ENCODE results near the gene ERAP2.
"Not testable (repeated sequence)": the region's sequence is repeated elsewhere in the genome, so short reads cannot be mapped to it uniquely, and the experiment has no call there.

The ERAP2 gene

DNA sequence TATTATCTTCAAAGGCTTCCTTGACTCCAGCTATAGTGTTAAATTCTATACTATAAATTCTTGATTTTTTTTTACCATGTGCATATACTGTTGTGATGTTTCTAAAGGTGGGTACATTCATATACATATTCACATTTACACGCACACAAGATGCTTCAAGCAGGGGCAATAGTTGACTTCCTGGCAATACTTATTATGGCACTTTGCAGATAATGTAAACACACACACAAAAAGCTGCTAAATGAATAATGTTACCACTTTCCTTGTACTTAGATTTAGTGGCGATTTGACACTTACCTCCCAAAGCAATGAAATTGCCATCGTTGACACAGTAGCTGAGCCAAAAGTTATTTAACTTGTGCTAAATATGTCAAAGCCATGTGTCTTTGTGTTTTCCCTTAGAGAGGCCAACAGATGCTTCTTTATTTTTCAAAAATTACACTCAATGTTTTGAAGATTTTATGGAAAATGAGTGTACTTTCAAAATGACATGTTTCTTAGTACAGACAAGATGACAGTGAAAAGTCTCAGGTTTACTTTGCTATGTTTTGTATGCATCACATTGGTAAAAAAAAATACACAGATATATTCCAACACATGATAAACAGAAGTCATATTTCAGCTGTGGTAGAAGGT, 12.2 kb upstream of the ERAP2 start:
- no peak for DNase-seq (ENCODE audit: low read depth)

DNA sequence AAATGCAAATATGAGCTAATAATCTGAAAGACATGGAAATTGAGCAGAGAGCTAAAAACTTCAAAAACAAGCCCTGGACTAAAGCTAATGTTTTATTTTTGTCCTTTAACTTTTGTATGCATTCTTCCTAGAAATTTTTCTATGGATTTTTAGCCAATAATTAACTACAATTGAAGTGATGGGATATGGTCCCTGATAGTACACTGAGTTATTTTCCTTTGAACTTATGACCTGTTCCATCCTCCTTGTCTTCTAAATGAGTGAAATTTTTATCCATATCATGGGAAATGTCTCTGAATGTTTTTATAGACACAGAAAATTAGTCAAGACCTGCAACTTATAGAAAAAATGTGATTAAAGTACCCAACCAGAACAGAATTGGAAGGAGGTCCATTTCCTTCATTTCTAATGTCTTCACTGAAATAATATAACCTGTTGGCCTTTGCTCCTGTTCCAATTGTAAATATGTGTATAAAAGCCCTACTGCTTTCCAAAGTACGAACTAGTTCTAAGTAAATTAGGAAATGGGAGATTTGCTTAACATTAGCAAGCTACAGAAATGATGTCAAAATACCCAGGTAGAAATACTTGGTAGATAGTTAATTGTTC, 11.3 kb upstream of the ERAP2 start:
- no peak for DNase-seq (ENCODE audit: low read depth)

DNA sequence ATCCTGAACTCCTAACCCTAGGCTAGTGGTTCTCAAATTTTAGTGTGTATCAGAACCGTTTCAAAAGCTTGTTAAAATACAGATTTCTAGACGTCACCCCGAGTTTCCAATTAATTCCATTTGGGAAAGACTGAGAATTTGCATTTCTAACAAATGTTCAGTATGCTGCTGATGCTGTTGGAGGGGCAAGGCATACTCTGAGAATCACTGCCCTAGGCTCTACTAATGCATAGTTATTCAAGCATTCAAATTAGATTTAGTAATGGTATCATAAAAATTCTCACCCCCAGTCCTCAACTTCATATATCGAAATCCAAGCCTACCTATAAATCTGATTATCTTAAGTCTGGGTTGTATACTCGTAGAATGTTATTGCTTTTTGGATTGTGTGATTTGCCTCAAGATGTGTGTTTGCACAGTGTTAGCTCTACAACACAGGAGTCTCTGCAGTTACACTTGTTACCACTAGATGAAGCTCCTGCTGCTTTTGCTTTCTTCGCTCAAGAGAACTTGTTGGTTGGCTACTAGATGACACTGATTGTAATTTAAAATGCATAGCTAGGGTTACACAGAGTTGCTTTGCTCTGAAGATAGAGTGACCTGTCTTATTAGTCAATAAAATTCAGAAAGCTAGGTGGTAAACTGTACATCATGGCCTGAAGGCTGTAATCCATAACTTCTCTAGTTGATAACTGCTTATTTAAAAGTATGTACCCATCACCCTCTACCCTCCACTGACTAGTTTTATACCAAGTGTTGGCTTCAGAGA, 7.5 kb upstream of the ERAP2 start:
- DNase-seq (ENCODE audit: low read depth) = no peak

DNA sequence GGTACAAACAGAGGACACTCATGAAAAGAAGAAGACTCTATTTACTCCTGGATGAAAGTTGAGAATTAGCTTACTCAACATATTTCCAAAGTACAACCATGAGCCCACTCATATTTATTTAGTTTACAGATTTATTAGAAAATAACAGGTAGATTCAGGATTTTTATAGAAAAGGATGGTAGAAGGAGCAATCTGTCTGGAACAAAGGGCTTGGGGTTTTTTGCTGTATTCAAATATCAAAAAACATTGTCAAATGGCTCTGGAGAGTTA, 7.0 kb upstream of the ERAP2 start:
- no peak for DNase-seq (ENCODE audit: low read depth)

DNA sequence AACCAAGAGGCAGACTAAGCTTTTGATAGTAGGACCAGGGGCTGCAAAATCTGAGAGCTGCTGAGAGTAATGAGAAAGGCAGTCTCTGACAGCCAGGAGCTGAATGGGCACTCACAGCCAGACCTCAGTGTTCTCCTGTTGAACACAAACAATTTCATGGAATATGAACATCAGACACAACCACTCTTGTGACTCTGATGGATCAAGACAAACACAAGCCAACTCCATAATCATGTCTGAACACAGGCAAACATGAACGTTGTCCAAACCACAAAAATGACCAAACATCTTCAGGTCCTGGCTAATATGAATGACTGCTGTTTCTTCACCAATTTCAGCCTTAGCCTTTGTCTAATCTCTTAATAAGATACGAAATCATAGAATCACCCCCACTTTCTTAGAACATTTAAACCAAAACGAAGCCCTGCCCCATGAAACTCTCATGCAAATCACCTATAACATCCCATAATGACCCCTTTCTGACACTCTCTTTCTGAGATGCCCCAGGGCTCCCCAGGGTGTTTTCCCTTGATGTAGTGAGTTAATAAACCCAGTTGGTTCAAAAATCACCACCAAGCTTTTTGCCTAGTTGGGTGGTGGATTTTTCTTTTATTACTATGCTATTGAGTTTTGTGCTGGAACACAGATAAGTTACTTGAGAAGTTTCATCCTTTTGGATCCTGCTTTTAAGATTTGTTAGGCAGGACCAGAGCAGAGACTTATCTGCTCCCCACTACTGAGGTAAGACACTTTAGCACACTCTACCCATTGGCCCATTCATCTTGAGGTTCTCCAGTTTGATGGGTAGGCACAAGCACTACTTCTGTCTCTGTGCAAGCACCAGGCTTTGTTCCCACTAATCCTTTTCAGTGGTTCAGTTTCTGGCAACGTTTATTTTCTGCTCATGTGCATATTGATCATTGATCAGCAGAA, 5.9 kb upstream of the ERAP2 start:
- no peak for DNase-seq (ENCODE audit: low read depth)

DNA sequence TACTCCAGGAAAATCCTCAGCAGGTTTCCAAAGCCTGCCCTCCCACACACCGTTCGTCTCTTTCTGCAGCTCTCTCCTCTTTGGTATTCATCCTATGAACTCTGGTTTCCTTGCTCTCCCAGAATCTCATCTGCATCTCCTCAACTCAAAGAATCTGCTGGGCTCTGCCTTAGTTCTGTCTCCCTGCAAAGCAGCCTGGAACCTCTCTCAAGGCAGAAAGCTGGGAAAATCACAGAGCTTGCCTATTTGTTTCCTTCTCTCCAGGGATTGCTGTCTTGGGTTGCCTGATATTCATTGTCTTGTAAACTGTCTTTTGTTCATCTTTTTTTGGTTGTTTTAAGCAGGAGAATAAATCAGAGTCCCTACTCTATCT, 5.3 kb upstream of the ERAP2 start:
- DNase-seq (ENCODE audit: low read depth) = no peak

DNA sequence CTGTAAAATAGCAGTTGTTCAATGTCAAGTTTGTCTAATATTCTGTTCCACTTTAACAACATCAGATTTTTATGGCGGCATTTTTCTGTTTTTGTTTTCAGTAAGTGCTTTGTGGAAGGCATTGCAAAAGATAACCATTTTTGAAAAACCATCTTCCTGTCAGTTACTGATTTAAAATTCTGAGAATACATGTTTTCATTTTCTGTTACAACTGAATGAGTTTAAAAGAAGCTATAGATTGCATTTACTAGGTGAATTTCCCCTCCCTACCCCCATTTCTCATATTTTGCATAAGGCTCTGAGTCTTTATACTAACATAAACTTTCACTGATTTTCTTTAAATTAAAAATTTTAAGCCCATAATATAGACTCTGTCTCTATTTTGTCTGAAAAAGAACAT, 4.6 kb upstream of the ERAP2 start:
- DNase-seq (ENCODE audit: low read depth) = no peak

DNA sequence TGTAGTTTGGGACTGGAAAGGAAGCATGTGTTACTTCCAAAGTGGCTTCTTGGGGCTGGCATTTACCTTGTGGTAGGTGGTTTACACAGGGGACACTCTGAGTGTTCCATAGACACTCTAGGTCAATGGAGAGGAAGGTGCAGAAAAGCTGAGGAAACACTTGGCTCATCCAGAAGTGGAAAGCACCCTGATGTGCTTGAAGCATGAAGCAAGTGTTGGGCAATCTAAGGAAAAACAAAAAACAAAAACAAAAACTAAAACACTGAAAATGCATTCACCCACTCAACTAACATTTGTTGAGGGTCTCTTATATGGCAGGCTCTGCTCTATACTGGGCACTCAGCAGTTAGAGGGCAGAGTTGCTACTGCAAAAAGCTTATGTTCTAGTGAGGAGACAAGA, 2.9 kb upstream of the ERAP2 start:
- DNase-seq (ENCODE audit: low read depth) = no peak

DNA sequence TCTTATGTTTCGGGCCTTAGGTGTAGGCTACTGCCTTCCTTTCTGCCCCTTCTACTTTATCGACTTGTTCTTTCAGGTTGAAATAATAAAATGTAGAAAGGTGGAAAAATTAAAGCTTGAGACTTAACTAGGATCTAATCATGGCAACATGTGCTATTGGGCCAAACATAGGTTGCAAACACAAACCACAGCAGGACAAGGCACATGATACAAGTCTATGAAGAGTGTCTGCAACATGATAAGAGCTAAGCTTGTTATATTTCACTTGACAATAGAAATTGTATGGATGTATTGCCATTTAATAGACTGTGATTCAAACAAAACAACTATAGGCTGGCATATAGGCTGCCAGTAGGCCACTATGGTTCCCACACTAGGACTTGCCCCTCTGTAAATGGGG, 1.7 kb upstream of the ERAP2 start:
- no peak for DNase-seq (ENCODE audit: low read depth)

DNA sequence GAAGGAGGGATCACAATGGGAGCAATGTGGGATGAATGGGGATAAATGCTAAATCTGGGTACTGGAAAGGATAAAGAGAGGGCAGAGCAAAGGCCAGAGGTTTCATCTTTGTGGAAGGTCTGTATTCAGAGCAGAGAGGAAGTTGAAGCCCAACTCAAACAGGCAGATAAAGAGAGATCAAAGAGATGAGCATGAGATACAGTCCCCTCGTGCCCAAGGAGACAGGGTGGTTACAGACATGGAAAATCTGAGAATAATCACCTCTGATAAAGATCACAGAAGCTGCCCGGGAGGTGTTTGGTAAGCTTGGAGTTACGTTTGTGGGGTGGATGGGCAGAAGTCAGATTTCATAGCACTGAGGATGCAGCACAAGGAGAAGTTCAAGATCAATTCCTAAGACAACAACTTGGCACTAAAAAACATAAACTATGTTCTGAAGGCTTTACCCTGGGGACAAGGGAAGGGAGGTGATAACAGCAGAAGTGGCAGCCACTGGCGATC, 459 bp upstream of the ERAP2 start:
- DNase-seq (ENCODE audit: low read depth) = no peak

DNA sequence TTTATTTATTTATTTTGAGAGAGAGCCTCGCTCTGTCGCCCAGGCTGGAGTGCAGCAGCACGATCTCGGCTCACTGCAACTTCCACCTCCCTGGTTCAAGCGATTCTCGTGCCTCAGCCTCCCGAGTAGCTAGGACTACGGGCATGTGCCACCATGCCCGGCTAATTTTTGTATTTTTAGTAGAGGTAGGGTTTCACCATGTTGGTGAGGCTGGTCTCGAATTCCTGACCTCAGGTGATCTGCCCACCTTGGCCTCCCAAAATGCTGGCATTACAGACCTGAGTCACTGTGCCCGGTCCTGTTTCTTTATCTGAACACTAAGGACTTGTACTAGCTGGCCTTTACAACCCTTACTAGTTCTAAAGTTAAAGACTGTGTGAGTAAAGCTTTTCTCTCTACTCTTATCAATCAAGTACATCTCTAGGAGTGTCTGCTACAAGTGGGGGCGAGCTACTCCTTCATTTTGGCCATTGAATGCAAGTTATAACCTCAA, 723 bp downstream of the ERAP2 start:
- not testable (repeated sequence) for DNase-seq (ENCODE audit: low read depth)

DNA sequence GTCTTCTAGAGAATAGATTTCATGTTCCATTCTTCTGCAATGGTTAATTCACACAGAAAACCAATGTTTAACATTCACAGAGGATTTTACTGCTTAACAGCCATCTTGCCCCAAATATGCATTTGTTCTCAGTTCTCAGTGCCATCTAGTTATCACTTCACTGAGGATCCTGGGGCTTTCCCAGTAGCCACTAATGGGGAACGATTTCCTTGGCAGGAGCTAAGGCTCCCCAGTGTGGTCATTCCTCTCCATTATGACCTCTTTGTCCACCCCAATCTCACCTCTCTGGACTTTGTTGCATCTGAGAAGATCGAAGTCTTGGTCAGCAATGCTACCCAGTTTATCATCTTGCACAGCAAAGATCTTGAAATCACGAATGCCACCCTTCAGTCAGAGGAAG, 3.4 kb downstream of the ERAP2 start:
- DNase-seq (ENCODE audit: low read depth) = no peak

DNA sequence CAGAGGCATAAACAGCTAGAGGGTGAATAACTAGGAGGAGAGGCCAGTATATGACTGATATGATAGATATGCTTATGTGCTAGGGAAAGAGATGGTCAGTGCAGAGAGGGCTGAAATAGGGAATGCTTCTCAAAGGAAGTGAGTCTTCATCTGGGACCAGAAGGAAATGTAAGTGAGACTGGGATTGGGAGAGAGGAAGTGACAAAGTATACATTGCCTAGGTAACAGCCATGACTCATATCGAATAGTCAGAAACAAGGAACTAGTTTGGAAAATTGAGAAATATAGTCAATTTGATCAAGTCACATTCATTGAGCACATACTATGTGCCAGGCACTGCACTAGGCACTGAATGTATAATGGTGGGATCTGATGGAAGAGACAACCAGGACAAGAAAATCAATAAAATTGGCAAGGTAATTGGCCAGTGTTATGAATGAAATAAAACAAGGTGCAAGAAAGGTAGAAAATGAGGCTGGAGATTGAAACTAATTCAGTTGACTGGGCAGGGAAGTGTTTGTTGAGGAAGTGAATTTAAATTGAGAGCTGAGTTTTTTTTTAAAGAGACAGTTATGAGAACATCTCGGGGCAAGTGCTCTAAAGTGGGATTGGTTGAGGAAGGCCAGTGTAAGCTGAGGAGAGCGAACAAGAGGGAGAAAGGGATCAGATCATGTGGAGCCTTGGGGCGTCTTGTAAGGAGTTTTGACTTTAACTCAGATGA, 4.3 kb downstream of the ERAP2 start:
- no peak for DNase-seq (ENCODE audit: low read depth)

DNA sequence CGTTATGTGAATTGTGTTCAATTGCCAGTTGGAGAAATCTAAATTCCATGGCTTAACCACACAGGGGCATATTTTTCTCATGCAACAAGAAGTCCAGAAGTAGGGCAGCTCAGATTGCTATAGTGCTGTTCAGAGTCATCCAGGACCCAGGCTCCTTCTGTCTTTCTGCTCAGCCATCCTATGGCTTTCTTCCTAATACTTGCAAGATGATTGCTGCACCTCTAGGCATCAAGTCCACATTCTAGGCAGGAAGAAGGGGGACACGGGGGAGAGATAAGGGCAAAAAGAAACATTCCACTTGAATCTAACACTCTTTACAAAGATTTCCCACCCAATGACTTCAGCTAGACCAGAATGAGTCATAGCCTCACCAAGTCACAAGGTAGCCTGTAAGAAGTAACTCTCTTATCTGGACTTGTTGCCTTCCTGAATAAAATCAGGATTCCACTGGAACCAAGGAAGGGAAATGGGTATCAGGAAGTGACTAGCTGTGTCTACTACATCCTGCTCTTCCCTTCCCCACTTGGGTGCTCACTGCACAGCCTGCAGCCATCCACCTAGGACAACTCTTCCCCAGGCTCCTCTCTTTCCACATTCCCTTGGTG, 5.3 kb downstream of the ERAP2 start:
- DNase-seq (ENCODE audit: low read depth) = no peak

DNA sequence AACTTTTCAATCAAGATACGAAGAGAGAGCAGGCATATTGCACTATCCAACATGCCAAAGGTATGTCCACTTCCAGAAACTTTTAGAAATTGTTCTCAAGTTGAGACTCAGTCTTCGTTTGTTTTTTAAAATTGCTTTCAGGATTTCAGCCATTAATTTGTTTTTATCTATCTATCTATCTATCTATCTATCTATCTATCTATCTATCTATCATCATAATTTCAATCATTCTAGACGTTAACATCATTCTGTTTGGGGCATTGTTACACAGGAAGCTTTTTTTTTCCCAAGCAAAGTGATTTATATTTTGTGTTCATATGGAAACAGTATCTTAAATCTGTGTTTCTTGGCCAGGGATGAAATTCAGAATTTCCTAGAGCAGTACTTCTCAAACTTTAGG, 7.6 kb downstream of the ERAP2 start:
- no peak for DNase-seq (ENCODE audit: low read depth)

DNA sequence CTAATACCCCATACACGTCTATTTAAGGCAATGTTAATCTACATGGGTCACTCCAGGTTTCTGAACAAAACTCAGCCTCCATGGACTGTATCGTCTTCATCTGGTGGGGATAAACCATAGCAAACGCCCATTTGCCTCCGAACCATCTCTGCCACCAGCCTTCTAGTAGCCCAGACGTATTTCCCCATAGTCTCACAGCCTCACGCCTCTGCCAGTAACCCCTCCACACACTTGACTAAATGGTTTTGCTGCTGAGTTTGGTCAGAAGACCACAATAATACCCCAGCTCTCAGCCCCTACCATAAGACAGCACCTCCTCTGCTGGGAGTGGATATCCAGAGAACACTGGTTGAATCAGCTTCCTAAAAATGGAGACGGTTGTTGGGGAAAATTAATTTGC, 8.7 kb downstream of the ERAP2 start:
- DNase-seq (ENCODE audit: low read depth) = no peak

DNA sequence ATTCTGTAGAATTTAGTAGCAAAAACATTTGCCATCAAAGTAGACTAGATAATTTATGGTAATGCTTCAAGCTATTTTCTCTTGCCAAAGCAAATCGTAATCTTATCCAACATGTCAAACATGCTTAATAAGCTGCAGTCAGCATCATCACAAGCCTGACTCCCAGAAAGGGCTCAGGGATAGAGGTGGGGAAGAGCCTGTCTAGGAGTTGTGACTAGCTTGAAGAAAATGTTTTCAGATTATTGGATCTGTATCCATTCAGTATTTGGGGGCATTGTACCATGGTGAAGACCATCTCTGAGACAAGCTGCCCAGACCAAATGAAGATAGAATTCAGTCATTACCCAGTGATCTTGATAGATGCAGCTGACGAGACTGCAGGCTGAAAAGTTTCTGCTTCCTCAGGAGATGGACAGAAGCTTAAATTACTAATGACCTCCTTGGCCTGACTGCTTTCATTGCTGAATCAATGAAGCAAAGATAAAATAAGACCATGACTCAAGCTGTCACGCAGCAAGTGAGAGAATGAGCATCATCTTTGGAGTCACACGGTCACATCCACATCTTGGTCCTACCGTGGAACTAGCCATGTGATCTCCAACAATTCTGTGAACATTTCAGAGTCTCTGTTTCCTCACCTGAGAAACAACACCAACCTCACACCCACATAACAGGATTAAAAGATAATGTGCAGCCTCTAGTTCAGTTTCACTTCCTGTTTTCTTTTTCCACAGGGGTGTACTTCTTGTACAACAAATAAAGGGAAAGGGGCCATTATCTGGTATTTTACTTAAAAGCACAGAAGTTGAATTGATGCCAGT, 9.4 kb downstream of the ERAP2 start:
- DNase-seq (ENCODE audit: low read depth) = no peak

DNA sequence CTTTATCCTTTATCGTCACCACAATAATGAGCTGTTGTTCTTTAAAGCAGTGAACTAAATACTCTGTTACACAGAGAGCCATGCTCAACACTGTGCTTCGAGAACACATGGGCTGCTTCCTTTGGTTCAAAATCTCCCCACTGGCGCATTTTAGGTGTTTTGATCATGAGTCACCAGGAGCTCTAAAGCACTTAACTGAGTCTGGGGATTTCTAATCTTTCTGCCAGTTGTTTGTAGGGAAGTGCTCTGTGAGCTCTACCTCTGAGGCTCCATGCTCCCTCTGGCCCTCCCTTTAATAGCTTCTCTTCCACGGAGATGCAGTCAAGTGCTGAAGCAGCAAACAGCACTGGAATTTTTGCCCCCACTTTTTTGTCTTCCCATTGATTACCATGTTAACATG, 17.0 kb downstream of the ERAP2 start:
- DNase-seq (ENCODE audit: low read depth) = no peak

DNA sequence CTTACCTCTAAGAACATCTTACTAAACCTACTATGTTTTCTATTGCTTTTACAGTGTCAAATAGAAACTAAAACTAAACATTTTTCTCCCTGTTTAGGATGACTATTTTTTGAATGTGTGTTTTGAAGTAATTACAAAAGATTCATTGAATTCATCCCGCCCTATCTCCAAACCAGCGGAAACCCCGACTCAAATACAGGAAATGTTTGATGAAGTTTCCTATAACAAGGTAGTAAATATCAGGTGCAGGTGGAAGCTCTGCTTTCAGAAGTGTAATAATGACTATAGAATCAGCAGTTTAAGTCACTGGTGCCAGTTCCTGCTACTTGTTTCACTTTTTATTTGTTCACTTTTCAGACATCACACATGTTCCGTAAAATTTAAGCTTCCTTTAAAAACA, 20.0 kb downstream of the ERAP2 start:
- no peak for DNase-seq (ENCODE audit: low read depth)

DNA sequence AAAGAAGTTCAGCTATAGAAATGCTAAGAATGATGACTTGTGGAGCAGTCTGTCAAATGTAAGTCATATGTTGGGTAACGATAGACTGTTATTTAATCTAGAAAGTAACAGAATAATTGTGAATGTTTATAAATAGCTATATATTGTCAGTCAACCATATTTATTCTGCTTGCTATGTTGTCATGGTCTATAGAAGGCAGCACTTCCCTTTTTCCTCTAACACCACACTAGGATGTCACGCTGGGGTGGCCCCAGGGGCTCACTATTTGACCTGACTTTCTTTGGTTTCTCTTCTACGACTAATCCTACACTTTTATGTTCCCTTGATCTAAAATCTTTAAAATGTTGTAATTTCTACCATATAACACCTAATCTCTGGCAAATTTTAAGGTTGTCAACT, 20.5 kb downstream of the ERAP2 start:
- no peak for DNase-seq (ENCODE audit: low read depth)

DNA sequence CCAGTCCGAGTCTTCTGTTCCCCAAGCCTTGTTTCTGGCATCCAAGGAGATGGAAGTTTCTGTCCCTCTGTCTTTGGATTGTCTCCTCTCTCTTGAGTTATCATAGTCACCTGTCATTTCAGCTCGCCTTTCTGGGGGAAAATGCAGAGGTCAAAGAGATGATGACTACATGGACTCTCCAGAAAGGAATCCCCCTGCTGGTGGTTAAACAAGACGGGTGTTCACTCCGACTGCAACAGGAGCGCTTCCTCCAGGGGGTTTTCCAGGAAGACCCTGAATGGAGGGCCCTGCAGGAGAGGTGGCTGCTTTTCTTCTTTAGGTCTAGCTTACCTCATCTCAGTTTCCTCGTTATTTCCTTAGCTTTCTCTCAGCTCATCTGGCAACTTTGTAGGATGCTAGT, 25.1 kb downstream of the ERAP2 start:
- DNase-seq (ENCODE audit: low read depth) = no peak
